Choroid plexus epithelial cell (primary cell): Measurements from ENCODE around the gene TMUB1.
A peak's percentile ranks its signal among the peaks of the same experiment; 100 is the strongest.

Experiments
- DNase-seq: peaks from one replicate; pipeline ENCODE4 v3.0.0-alpha.2; 2010; ENCODE audit warnings: low read depth
- H3K4me3 ChIP-seq: 2 replicates; pipeline ENCODE4 v1.5.1; 2011; ENCODE audit warnings: low read depth, mild to moderate bottlenecking, control low read depth, low read length, moderate library complexity
- CTCF ChIP-seq: conservative IDR thresholded peaks from 2 replicates; pipeline ENCODE4 v1.5.1; 2011; ENCODE audit warnings: low read depth, mild to moderate bottlenecking, control low read depth, inconsistent platforms, low read length, moderate library complexity

TMUB1 gene

GRCh38 chr7:151061213-151062110 is 21.8 kb downstream of the TMUB1 start:
- no peak for TF ChIP-seq CTCF
- DNase-seq: peak; percentile 52
- peak overlapping the region; percentile 77 for H3K4me3 ChIP-seq

GRCh38 chr7:151060416-151061212 is 22.7 kb downstream of the TMUB1 start:
- peak; percentile 29 for TF ChIP-seq CTCF
- H3K4me3 ChIP-seq: peak overlapping the region; percentile 77
- peak; percentile 44 for DNase-seq

- H3K4me3 ChIP-seq: peak overlapping the region; percentile 77
- TF ChIP-seq CTCF: no peak
- DNase-seq: no peak
Measured at GRCh38 chr7:151060113-151060415, 23.2 kb downstream of the TMUB1 start.

GRCh38 chr7:151059367-151060112 is 23.8 kb downstream of the TMUB1 start, which contains the start of gene SLC4A2:
Gene SLC4A2, plus strand, starts transcription at chr7:151059589. Its CDS starts 2,399 bp downstream, at chr7:151061988.
- TF ChIP-seq CTCF: peak; percentile 62
- H3K4me3 ChIP-seq: peak within 1 kb of the TSS; percentile 78
- peak; percentile 74 for DNase-seq

- H3K4me3 ChIP-seq: peak overlapping the region; percentile 78
- TF ChIP-seq CTCF: no peak
- peak; percentile 66 for DNase-seq
Measured at GRCh38 chr7:151058781-151059366, 24.4 kb downstream of the TMUB1 start.

- no peak for TF ChIP-seq CTCF
- DNase-seq: peak; percentile 100
- H3K4me3 ChIP-seq: peak overlapping the region; percentile 78
Measured at GRCh38 chr7:151057989-151058780, 25.1 kb downstream of the TMUB1 start.
